GM23338 (cell line): Measurements from ENCODE around the gene HMGXB3.

Experiments used
- CREB1 ChIP-seq: fragments of 250-450 bp; sonication (Bioruptor Pico); IDR thresholded peaks from 2 replicates; pipeline ENCODE4 v1.5.0; 2020; ENCODE audit warnings: low read depth, mild to moderate bottlenecking, moderate library complexity
- EZH2 ChIP-seq: fragments of 200-600 bp; sonication (generic); IDR thresholded peaks from one replicate; pipeline ENCODE4 v1.8.0; 2017; ENCODE audit warnings: antibody characterized with exemption, mild to moderate bottlenecking, low read depth; ENCODE audit not compliant: unreplicated experiment
- EZH2phosphoT487 ChIP-seq: fragments of 200-600 bp; sonication (generic); IDR thresholded peaks from one replicate; pipeline ENCODE4 v1.8.1; 2018; ENCODE audit warnings: antibody characterized with exemption; ENCODE audit not compliant: unreplicated experiment
- JUNB ChIP-seq: IDR thresholded peaks from one replicate; pipeline ENCODE4 v1.6.1; 2016; ENCODE audit warnings: antibody characterized with exemption; ENCODE audit not compliant: unreplicated experiment
- NANOG ChIP-seq: IDR thresholded peaks from 2 replicates; pipeline ENCODE4 v1.6.1; 2016; ENCODE audit warnings: antibody characterized with exemption, borderline replicate concordance
- POLR2AphosphoS5 ChIP-seq: IDR thresholded peaks from 2 replicates; pipeline ENCODE4 v1.6.1; 2016; ENCODE audit warnings: antibody characterized with exemption, low read depth
- STAT1 ChIP-seq: IDR thresholded peaks from one replicate; pipeline ENCODE4 v1.6.1; 2016; ENCODE audit warnings: antibody characterized with exemption; ENCODE audit not compliant: unreplicated experiment
- ZNF114 ChIP-seq: fragments of 250-450 bp; sonication (Bioruptor Pico); IDR thresholded peaks from 2 replicates; pipeline ENCODE4 v1.5.0; 2020; ENCODE audit warnings: mild to moderate bottlenecking, moderate library complexity
- ZNF331 ChIP-seq: fragments of 250-450 bp; sonication (Bioruptor Pico); IDR thresholded peaks from 2 replicates; pipeline ENCODE4 v1.5.0; 2020; ENCODE audit warnings: low read depth, mild to moderate bottlenecking, moderate library complexity
- TF ChIP-seq, protein P1 (sequence below), 2 experiments: fragments of 200-600 bp in 1 of 2; sonication (generic) in 1 of 2; conservative IDR thresholded peaks; 2 replicates each; pipeline versions ENCODE4 v1.5.1 to v1.6.1; 2016 to 2017; ENCODE audit warnings: antibody characterized with exemption in 2 of 2, low read depth in 2 of 2, mild to moderate bottlenecking in 2 of 2, moderate library complexity in 1 of 2
- TF ChIP-seq, protein P2 (sequence below): IDR thresholded peaks from 2 replicates; pipeline ENCODE4 v1.6.1; 2016; ENCODE audit warnings: antibody characterized with exemption
- TF ChIP-seq, protein P3 (sequence below): IDR thresholded peaks from one replicate; pipeline ENCODE4 v1.6.1; 2018; ENCODE audit warnings: antibody characterized with exemption; ENCODE audit not compliant: unreplicated experiment
- TF ChIP-seq, protein P4 (sequence below): fragments of 250-450 bp; sonication (Bioruptor Pico); IDR thresholded peaks from 2 replicates; pipeline ENCODE4 v1.5.0; 2020; ENCODE audit warnings: mild to moderate bottlenecking, moderate library complexity

DNA sequence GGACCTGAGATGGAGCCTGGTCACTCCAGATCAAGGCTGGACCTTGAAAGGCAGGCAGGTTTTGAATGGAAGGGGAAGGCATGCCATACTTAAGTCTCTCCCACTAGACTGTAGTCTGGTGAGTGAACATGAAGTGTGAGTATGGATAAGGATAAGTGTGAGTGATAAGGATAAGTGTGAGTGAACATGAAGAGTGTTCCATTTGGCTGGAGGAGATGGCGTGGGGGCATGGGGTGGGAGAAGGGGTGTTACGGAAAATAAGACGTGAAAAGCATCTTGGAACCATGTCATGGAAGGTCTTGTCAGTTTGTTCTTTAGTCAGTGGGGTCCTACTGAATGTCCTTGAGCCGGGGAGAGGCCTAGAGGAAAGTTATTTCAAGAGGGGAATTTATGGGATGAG, 32.8 kb downstream of the HMGXB3 start:
- TF ChIP-seq, protein P1, sequence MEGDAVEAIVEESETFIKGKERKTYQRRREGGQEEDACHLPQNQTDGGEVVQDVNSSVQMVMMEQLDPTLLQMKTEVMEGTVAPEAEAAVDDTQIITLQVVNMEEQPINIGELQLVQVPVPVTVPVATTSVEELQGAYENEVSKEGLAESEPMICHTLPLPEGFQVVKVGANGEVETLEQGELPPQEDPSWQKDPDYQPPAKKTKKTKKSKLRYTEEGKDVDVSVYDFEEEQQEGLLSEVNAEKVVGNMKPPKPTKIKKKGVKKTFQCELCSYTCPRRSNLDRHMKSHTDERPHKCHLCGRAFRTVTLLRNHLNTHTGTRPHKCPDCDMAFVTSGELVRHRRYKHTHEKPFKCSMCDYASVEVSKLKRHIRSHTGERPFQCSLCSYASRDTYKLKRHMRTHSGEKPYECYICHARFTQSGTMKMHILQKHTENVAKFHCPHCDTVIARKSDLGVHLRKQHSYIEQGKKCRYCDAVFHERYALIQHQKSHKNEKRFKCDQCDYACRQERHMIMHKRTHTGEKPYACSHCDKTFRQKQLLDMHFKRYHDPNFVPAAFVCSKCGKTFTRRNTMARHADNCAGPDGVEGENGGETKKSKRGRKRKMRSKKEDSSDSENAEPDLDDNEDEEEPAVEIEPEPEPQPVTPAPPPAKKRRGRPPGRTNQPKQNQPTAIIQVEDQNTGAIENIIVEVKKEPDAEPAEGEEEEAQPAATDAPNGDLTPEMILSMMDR (conservative IDR thresholded peaks at IDR 0.05; ENCODE audit: low read depth in 2 of 2): no peak
- TF ChIP-seq EZH2phosphoT487 (no peak), EZH2 (no peak), POLR2AphosphoS5 (no peak), JUNB (no peak), STAT1 (no peak), ZNF114 (CRISPR knock-in tag) (no peak), CREB1 (CRISPR knock-in tag) (no peak), NANOG (no peak), ZNF331 (CRISPR knock-in tag) (no peak)
- TF ChIP-seq, protein P2, sequence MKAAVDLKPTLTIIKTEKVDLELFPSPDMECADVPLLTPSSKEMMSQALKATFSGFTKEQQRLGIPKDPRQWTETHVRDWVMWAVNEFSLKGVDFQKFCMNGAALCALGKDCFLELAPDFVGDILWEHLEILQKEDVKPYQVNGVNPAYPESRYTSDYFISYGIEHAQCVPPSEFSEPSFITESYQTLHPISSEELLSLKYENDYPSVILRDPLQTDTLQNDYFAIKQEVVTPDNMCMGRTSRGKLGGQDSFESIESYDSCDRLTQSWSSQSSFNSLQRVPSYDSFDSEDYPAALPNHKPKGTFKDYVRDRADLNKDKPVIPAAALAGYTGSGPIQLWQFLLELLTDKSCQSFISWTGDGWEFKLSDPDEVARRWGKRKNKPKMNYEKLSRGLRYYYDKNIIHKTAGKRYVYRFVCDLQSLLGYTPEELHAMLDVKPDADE: no peak
- TF ChIP-seq, protein P3, sequence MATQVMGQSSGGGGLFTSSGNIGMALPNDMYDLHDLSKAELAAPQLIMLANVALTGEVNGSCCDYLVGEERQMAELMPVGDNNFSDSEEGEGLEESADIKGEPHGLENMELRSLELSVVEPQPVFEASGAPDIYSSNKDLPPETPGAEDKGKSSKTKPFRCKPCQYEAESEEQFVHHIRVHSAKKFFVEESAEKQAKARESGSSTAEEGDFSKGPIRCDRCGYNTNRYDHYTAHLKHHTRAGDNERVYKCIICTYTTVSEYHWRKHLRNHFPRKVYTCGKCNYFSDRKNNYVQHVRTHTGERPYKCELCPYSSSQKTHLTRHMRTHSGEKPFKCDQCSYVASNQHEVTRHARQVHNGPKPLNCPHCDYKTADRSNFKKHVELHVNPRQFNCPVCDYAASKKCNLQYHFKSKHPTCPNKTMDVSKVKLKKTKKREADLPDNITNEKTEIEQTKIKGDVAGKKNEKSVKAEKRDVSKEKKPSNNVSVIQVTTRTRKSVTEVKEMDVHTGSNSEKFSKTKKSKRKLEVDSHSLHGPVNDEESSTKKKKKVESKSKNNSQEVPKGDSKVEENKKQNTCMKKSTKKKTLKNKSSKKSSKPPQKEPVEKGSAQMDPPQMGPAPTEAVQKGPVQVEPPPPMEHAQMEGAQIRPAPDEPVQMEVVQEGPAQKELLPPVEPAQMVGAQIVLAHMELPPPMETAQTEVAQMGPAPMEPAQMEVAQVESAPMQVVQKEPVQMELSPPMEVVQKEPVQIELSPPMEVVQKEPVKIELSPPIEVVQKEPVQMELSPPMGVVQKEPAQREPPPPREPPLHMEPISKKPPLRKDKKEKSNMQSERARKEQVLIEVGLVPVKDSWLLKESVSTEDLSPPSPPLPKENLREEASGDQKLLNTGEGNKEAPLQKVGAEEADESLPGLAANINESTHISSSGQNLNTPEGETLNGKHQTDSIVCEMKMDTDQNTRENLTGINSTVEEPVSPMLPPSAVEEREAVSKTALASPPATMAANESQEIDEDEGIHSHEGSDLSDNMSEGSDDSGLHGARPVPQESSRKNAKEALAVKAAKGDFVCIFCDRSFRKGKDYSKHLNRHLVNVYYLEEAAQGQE: no peak
- TF ChIP-seq, protein P4, sequence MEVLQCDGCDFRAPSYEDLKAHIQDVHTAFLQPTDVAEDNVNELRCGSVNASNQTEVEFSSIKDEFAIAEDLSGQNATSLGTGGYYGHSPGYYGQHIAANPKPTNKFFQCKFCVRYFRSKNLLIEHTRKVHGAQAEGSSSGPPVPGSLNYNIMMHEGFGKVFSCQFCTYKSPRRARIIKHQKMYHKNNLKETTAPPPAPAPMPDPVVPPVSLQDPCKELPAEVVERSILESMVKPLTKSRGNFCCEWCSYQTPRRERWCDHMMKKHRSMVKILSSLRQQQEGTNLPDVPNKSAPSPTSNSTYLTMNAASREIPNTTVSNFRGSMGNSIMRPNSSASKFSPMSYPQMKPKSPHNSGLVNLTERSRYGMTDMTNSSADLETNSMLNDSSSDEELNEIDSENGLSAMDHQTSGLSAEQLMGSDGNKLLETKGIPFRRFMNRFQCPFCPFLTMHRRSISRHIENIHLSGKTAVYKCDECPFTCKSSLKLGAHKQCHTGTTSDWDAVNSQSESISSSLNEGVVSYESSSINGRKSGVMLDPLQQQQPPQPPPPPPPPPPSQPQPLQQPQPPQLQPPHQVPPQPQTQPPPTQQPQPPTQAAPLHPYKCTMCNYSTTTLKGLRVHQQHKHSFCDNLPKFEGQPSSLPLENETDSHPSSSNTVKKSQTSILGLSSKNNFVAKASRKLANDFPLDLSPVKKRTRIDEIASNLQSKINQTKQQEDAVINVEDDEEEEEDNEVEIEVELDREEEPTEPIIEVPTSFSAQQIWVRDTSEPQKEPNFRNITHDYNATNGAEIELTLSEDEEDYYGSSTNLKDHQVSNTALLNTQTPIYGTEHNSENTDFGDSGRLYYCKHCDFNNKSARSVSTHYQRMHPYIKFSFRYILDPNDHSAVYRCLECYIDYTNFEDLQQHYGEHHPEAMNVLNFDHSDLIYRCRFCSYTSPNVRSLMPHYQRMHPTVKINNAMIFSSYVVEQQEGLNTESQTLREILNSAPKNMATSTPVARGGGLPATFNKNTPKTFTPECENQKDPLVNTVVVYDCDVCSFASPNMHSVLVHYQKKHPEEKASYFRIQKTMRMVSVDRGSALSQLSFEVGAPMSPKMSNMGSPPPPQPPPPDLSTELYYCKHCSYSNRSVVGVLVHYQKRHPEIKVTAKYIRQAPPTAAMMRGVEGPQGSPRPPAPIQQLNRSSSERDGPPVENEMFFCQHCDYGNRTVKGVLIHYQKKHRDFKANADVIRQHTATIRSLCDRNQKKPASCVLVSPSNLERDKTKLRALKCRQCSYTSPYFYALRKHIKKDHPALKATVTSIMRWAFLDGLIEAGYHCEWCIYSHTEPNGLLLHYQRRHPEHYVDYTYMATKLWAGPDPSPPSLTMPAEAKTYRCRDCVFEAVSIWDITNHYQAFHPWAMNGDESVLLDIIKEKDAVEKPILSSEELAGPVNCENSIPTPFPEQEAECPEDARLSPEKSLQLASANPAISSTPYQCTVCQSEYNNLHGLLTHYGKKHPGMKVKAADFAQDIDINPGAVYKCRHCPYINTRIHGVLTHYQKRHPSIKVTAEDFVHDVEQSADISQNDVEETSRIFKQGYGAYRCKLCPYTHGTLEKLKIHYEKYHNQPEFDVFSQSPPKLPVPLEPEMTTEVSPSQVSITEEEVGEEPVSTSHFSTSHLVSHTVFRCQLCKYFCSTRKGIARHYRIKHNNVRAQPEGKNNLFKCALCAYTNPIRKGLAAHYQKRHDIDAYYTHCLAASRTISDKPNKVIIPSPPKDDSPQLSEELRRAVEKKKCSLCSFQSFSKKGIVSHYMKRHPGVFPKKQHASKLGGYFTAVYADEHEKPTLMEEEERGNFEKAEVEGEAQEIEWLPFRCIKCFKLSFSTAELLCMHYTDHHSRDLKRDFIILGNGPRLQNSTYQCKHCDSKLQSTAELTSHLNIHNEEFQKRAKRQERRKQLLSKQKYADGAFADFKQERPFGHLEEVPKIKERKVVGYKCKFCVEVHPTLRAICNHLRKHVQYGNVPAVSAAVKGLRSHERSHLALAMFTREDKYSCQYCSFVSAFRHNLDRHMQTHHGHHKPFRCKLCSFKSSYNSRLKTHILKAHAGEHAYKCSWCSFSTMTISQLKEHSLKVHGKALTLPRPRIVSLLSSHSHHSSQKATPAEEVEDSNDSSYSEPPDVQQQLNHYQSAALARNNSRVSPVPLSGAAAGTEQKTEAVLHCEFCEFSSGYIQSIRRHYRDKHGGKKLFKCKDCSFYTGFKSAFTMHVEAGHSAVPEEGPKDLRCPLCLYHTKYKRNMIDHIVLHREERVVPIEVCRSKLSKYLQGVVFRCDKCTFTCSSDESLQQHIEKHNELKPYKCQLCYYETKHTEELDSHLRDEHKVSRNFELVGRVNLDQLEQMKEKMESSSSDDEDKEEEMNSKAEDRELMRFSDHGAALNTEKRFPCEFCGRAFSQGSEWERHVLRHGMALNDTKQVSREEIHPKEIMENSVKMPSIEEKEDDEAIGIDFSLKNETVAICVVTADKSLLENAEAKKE (CRISPR knock-in tag): no peak
